GM21381 (cell line): ENCODE data around the gene SCN5A.

Experiments
- ATAC-seq: cut with Tn5 transposase; IDR thresholded peaks from one replicate; pipeline ENCODE4 v1.9.1; 2021; ENCODE audit warnings: mild to moderate bottlenecking, moderate library complexity; ENCODE audit not compliant: unreplicated experiment

The SCN5A gene

GRCh38 chr3:38563070-38563885 lies 86.2 kb downstream of the SCN5A start:
- no peak for ATAC-seq

DNA sequence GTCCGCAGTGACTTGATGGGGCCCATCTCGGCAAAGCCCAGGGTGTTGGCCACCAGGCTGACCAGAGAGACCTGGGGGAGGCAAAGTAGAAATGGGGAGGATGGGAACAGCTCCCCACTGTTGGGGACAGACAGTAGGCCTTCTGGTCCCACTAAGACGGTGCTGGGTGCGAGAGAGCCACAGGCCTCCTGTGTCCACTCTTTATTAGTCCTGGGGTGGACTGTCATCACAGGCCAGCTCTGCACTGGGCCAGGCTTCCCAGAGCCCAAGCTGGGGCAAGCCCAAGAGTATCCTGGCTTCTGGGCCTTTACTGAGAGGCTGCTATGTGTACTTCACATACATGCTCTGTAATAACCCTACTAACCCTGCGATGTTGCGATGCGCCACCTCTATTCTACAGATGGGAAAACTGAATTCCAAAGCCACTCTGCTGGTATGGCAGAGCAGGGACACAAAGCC lies 87.0 kb downstream of the SCN5A start:
- ATAC-seq, result no peak

DNA sequence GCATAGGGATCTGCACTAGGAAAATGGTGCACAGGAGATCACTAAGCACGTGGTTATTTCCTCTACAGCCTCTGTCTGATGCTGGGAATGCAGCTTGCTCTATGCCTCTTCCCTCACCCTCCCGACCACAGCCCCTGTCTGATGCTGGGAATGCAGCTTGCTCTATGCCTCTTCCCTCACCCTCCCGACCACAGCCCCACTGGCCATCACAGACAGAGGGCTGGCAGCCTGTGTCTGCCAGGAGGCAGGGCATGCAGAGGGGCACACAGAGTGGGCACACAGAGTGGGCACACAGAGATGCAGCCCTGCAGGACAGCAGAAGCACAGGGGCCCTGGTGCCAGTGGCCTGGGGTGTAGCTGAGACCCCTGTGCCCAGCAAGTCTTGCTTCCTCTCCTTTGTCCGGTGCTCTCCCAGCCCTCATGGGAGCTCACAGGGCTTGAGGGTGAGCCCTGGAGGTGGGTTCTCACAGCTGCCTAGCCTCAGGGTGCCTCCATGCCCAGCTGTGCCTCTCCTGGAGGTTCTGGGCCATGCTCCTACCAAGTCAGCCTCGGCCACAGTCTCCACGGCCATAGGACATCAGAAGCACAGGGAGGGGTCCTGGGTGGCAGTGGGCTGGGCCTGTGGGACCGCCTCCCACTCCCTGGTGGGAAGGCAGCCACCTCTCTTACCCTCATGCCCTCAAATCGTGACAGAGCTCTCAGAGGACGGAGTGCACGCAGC lies 87.6 kb downstream of the SCN5A start:
- ATAC-seq, result no peak

- ATAC-seq, result no peak
Measured at GRCh38 chr3:38560996-38561717, 88.3 kb downstream of the SCN5A start.

DNA sequence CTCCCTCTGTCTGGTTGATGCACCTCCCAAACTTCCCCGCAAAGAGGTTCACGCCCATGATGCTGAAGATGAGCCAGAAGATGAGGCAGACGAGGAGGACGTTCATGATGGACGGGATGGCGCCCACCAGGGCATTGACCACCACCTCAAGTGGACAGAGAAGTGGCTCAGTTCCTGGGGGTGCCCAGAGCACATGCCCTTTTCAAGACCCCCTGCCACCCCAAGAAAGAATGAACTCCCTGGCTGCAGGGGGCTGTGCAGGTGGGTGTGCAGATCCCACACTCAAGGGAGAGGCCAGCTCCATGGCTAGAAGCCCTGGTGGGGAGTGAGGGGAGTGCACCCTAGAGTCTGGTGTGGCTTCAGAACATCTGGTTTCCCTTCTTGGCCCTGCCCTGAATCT lies 89.2 kb downstream of the SCN5A start:
- ATAC-seq, result no peak

DNA sequence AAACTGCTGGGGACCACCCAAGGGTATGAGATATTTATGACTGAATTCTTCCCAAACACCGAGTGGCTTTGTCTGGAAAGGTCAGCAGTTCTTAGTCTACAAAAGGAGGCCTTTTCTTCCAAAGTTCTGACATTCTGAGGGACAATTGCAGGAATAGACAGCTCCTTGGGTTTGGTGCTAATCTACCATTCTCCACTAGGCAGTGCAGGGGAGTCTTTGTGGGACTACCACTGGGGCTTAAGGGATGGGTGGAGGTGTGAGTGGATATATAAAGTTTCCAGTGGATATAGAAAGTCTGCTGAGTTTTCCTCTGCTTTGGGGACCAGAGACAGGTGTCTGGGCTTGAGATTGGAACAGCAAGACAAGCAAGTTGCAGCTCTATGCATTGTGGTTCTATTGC lies 90.6 kb downstream of the SCN5A start:
- ATAC-seq, result no peak

DNA sequence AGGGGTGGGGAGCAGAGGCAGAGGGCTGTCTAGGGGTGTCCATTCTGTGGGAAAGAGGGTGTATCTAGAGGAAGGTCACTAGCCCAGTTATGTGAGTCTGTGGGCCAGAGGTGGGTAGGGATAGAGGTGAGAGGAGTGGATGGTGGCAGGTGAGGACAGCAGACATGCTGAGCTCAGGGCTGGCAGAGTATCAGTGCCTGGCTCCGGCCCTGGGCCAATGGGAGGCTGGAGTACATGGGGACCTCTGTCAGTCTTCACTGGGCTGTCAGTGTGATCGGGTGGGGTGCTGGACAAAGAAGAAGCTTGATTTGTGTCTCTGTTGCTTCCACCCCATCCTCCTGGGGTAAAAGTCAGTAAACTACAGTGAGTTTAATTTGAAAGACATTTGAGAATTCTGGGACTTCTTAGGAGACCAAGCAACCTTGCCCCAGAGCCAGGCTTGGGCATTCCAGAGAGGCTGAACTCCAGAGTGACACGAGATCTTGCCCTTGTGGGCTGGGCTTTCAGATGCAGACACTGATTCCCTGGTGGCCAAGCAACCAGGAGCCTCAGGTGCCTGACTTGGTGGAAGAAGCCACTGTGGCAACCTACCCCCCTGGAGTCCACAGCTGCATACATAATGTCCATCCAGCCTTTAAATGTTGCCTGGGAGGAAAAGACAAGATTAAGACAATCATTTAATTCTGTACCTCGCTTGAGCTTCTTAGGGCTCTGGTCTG lies 92.7 kb downstream of the SCN5A start:
- ATAC-seq, result no peak

DNA sequence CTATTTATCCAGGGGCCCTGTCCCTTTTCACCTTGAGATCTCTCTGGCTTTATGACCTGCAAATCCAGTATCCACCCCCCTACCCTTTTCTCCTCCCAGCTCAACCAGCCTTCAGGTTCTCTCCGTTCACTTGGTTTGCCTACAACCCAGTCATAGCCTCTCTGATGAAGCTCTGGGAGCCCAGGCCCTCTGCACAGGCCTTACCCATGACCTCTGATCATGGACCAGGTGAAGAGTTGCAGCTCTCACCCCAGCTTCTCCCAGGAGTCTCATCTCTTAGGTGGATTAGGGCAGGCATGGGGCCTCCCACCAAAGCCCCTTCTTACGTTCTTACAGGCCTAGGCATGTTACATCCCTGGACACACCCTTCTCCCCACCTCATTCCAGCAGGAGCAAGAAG lies 93.6 kb downstream of the SCN5A start:
- ATAC-seq, result no peak

- ATAC-seq, result no peak
Measured at GRCh38 chr3:38555149-38555840, 94.2 kb downstream of the SCN5A start.

DNA sequence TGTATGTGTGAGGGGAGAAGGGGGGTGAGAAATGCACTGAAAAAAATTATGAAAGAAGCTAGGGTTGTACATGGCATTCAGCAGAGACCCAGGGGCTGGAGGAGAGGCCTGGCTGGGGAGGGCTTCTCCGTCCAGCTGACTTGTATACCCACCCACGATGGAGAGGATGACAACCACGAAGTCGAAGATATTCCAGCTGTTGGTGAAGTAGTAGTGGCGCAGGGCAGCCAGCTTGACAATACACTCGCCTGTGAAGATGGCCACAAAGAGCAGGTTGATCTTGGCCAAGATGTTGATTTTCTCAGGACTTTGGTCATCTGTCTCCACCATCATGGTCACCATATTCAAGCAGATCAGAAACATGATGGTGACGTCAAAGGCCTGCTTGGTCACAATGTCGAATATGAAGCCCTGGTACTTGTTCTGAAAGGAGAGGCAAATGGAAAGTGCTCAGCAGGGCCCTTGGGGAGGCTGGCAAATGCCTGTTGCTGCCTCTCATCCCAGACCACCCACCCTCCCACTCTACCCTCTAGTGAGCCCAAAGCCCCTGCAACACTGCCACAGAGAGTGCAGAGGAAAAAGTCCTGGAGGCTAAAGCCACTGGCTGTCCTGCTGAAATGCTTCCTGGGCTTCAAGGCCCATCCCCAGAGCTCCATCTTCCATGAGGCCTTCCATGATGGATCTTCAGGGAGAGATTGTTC lies 95.2 kb downstream of the SCN5A start:
- no peak for ATAC-seq

- ATAC-seq, result no peak
Measured at GRCh38 chr3:38553071-38553470, 96.4 kb downstream of the SCN5A start.

GRCh38 chr3:38552364-38552763 lies 97.1 kb downstream of the SCN5A start:
- no peak for ATAC-seq

- no peak for ATAC-seq
Measured at GRCh38 chr3:38551026-38551832, 98.3 kb downstream of the SCN5A start.

GRCh38 chr3:38549957-38550840 lies 99.3 kb downstream of the SCN5A start:
- no peak for ATAC-seq

DNA sequence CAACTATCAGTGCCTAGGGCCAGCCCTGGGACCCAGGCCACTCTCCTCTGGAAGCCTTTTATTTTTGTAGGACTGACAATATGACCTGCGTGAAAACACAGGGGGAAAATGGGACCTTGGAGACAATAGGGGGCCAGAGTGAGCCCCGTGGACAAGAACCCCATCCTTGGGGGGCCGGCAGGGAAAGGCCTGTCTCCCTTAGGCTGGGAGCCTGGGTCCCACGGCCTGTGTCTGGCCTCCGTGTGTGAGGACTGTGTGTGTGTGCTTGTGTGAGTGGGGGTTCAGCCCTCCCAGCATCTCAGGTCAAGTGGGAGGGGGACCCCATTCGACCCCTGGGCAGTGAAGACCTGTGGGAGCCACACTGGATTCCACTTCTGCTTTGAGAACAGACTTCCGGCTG lies 100.0 kb downstream of the SCN5A start:
- no peak for ATAC-seq

- no peak for ATAC-seq
Measured at GRCh38 chr3:38549082-38549481, 100.4 kb downstream of the SCN5A start.

DNA sequence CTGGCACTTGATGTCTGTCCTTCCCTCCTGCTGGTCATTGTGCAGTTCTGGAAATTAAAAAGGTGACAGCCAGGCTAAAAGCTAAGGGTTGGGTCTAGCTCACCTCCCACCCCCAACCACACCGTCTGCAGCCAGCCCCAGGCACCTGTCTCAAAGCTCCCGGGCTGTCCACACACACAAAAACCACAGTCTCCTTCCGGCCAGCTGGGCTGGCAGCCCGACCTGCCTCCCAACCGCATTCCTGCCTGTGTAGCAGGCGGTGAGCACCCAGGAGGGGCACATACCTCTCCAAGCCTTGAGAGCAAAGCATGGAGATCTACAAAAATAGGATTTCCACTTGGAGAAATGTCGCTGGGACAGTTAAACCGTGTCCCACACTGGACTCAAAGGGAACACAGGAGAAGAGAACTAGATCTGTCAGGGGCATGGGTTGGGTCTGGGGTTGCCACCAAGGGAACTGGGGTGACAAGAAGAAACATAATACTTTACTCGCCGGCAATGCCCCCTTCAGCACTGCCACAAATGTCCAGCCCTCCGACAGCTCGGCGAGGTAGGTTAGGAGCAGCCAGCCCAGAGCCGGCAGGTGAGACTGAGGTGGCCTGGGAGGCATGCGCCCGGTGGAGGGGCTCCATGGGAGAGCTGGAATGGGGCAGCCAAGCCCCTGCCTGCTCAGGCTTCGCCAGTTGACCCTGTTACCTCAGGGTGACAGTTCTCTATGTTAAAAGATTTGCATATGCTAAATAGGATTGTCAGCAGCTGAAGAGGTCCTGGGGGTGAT lies 101.1 kb downstream of the SCN5A start:
- ATAC-seq, result no peak
